ENCODE results near the gene APBB1IP.

APBB1IP gene

GRCh38 chr10:26556748-26557640 is 118.9 kb downstream of the APBB1IP start (continued):
- peak; percentile 81 for TF ChIP-seq CTCF (tag by site-specific recombination; IDR thresholded peaks at IDR 0.05)
- no peak for TF ChIP-seq ZXDB (tag by site-specific recombination; IDR thresholded peaks at IDR 0.05)
- no peak for TF ChIP-seq ZFP41 (tag by site-specific recombination; IDR thresholded peaks at IDR 0.05; ENCODE audit: borderline replicate concordance)
- no peak for TF ChIP-seq REST (tag by site-specific recombination; IDR thresholded peaks at IDR 0.05)
- TF ChIP-seq ZNF169 (tag by site-specific recombination; IDR thresholded peaks at IDR 0.05): no peak

DNA sequence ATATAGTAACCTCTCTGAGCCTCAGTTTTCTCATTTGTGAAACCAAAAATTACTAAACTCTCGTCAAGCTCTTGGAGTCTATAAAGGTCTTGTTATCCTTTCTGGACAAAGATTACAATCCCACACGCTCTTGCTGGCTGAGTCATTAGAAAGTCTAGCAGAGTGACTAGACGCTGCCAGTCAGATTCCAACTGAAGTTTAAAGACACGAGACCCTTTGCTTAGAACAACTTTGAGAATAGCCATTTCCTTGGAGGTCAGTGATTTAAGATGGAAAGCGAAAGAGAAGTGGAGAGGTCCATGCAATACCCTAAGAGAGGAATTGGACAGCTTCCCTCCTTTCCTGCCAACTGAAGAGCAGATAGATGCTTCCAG is 119.5 kb downstream of the APBB1IP start:
- Histone ChIP-seq H3K27ac (ENCODE audit: extremely low read depth, low read depth, low read length) (no peak overlapping the region), H3K4me1 (ENCODE audit: control insufficient read depth, insufficient read depth, low read length) (no peaks in the 10 kb centered on the region), H3K9me3 (ENCODE audit: control insufficient read depth, insufficient read depth, low read depth, low read length) (no peaks in the 10 kb centered on the region), H3K4me3 (ENCODE audit: low read depth, low read length) (no peak overlapping the region), H3K36me3 (ENCODE audit: control insufficient read depth in 2 of 2, insufficient read depth in 1 of 2, low read length in 2 of 2) (no peaks in the 10 kb centered on the region)
- TF ChIP-seq ZNF585B (tag by site-specific recombination; IDR thresholded peaks at IDR 0.05): no peak
- ChIA-PET CTCF (interaction anchor here (0.5 to 8.6 kb wide), 11 partner anchors 9 to 800 kb away, joined by 3 to 133 read pairs (median 4); no protein-coding TSS in a partner anchor), POLR2A (no interaction called here)

GRCh38 chr10:26566525-26567350 is 128.6 kb downstream of the APBB1IP start:
- POLR2A ChIA-PET: no interaction called here
- CTCF ChIA-PET: interaction anchor here (1.2 kb wide), 1 partner anchor 11 kb away, joined by 3 read pairs; no protein-coding TSS in a partner anchor
- TF ChIP-seq SP7 (tag by site-specific recombination; IDR thresholded peaks at IDR 0.05) (no peak), ZBTB1 (tag by site-specific recombination; IDR thresholded peaks at IDR 0.05) (no peak), ZFHX2 (tag by site-specific recombination; conservative IDR thresholded peaks at IDR 0.05) (peak; percentile 68), ZNF302 (tag by site-specific recombination; IDR thresholded peaks at IDR 0.05; ENCODE audit: low read depth) (no peak), OVOL3 (tag by site-specific recombination; IDR thresholded peaks at IDR 0.05) (no peak), SP2 (tag by site-specific recombination; IDR thresholded peaks at IDR 0.05) (peak; percentile 65), ZNF560 (tag by site-specific recombination; IDR thresholded peaks at IDR 0.05; ENCODE audit: borderline replicate concordance) (no peak), ZNF624 (tag by site-specific recombination; IDR thresholded peaks at IDR 0.05) (no peak), ZNF510 (tag by site-specific recombination; IDR thresholded peaks at IDR 0.05; ENCODE audit: insufficient replicate concordance) (no peak), FEZF1 (tag by site-specific recombination; IDR thresholded peaks at IDR 0.05) (no peak), ZNF621 (tag by site-specific recombination; IDR thresholded peaks at IDR 0.05) (no peak), HOXD13 (CRISPR knock-in tag; IDR thresholded peaks at IDR 0.05; ENCODE audit: borderline replicate concordance) (no peak), GLIS1 (tag by site-specific recombination; IDR thresholded peaks at IDR 0.05) (peak; percentile 54), KLF9 (tag by site-specific recombination; IDR thresholded peaks at IDR 0.05; ENCODE audit: low read depth) (peak; percentile 72), SCRT1 (tag by site-specific recombination; IDR thresholded peaks at IDR 0.05; ENCODE audit: borderline replicate concordance) (no peak), ZNF121 (tag by site-specific recombination; IDR thresholded peaks at IDR 0.05) (0 out of 2 replicates have a peak, but pooled peaks have one; percentile 16), ZNF157 (tag by site-specific recombination; IDR thresholded peaks at IDR 0.05) (no peak), ELK4 (IDR thresholded peaks at IDR 0.05; ENCODE audit: borderline replicate concordance, low read depth, low read length) (no peak), ZNF549 (tag by site-specific recombination; IDR thresholded peaks at IDR 0.05) (no peak)

More at GRCh38 chr10:26566525-26567350, 128.6 kb downstream of the APBB1IP start:
- Histone ChIP-seq H3K4me3 (ENCODE audit: low read depth, low read length) (peak overlapping the region; percentile 46), H3K9me3 (ENCODE audit: control insufficient read depth, insufficient read depth, low read depth, low read length) (no peaks in the 10 kb centered on the region; the same call in 1 of the 2 replicates), H3K27ac (ENCODE audit: extremely low read depth, low read depth, low read length) (no peak overlapping the region), H3K4me1 (ENCODE audit: control insufficient read depth, insufficient read depth, low read length) (no peaks in the 10 kb centered on the region), H3K36me3 (ENCODE audit: control insufficient read depth in 2 of 2, insufficient read depth in 1 of 2, low read length in 2 of 2) (no peaks in the 10 kb centered on the region)

All from HEK293 (cell line).